ENCODE results near the gene REC114.
"Not testable (repeated sequence)": the region's sequence is repeated elsewhere in the genome, so short reads cannot be mapped to it uniquely, and the experiment has no call there.

REC114 gene, protein sequence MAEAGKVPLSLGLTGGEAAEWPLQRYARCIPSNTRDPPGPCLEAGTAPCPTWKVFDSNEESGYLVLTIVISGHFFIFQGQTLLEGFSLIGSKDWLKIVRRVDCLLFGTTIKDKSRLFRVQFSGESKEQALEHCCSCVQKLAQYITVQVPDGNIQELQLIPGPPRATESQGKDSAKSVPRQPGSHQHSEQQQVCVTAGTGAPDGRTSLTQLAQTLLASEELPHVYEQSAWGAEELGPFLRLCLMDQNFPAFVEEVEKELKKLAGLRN

DNA sequence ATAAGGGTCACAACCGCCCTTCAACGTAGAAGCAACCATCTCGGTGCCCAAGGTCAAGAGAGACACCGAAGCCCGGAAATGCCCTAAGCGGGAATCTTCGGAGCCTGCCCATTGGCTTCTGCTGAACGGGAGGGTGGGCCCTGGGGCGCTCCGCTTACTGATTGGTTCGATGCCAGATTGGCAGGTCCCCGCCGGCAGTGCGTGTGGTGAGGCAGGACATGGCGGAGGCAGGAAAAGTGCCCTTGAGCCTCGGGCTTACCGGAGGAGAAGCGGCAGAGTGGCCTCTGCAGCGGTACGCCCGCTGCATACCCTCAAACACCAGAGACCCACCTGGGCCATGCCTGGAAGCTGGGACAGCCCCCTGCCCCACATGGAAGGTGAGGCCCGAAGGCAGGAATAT, at the start of gene REC114:
REC114 (plus strand) TSS at position 197 of the 400 bp plus-strand sequence; CDS start at position 219, 22 bp downstream.
- DNase-seq (ENCODE audit: low read depth, low spot score), result no peak

DNA sequence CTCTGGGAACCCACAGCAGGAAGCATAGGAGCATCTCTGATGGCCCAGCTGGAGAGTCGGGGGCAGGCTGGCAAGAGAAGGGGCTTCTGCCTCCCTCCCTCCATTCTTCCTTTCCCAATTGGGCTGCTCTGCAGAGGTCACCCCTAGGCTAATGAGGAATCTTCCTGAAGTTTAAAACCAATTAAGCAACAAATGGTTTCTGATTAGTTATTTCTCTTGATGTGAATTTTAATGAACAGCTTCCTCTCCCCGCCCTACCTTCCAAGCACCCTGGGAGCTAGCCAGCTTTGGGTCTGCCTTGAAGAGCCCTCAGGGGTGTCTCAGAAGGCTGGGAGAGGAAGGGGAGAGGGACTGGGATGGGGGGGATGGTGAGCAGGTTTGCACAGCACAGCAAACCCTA, 49.6 kb upstream of the REC114 start:
- no peak for DNase-seq (ENCODE audit: low read depth, low spot score)

GRCh38 chr15:73394782-73395181, 48.2 kb upstream of the REC114 start:
- no peak for DNase-seq (ENCODE audit: low read depth, low spot score)

- no peak for DNase-seq (ENCODE audit: low read depth, low spot score)
These were observed 47.3 kb upstream of the REC114 start for GRCh38 chr15:73395671-73396070.

- DNase-seq (ENCODE audit: low read depth, low spot score), result no peak
These were observed 45.5 kb upstream of the REC114 start for GRCh38 chr15:73397461-73397860.

DNA sequence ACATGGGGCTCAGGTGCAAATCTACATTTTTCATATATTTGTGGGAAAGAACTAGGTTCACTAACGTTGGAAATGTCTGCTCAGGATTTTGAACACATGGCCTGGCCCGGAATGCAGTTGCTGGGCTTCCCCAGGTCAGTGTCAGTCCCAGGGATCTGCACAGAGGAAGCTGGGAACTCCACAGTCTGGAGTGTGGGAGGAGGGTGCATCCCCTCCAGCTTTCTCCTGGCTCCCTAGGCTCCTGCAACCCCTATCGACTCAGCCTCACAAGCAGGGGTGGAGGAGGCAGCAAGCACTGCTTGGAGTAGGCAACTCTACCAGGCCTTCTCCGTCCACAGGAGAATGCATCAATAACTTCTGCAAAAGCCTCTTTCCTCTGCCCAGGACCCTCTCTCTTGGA, 44.1 kb upstream of the REC114 start:
- DNase-seq (ENCODE audit: low read depth, low spot score), result no peak

DNA sequence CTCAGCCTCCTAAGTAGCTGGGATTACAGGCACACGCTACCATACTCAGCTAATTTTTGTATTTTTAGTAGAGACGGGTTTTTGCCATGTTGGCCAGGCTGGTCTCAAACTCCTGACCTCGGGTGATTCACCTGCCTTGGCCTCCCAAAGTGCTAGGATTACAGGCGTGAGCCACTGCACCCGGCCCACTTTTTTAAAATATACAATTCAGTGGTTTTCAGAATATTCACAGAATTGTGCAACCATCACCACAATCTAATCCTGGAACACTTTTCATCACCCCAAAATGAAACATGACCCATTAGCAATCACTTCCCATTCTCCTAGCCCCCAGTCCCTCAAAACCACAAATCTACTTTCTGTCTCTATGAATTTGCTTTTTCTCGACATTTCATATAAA, 42.7 kb upstream of the REC114 start:
- not testable (repeated sequence) for DNase-seq (ENCODE audit: low read depth, low spot score)

DNA sequence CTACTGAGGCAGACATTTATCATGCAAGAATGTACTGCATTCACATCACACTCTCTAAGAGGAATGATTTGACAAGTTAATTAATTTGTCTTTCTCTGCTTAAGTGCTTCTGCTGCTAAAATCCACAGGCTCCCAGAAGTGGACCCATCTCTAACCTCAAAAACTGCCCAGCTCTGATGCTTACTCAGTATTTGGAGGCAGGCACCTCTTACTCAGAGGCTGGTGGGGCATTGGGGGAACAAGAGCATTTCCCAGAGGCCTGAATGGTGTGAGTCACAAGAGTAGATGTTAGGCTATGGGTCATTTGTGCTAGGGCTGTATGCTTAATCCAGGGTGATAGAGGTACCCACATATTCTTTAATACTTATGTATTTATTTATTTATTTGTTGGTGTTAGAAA, 39.8 kb upstream of the REC114 start:
- no peak for DNase-seq (ENCODE audit: low read depth, low spot score)

DNA sequence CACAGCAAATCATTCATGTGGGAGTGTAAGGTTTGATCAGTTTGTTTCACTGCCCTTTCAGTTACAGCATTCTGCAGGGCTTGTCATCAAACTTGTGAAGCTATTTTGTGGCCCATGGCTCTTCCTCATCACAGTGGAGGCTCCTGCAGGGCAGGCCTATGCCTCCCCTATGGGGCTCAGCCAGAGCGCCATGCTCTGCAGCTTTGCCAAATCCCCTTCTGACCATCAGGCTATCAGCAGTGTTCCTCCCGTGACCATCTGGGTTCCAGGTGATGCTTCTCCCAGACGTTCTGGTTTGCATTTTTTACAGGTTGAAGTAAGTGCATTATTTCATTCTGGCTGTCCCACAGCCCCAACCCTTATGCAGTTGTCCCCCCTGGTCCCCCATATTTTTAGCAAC, 28.1 kb upstream of the REC114 start:
- DNase-seq (ENCODE audit: low read depth, low spot score), result no peak

DNA sequence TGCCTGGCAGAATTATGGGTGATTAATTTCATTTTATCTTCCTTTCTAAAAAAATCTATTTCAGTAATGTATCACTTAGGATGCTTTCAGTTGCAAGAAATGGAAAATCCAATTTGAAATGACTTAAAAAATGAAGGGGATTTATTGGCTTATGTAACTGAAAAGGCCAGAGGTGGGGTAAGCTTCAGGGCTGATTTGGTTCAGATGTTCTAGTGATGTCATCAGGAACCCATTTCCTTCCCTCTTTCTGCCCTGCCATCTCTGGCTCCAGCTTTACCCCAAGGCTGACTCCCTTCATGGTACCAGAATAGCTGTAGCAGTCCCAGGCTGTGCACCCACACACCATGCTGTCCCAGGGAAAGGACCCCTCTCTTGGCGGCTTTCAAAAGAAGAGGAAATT, 18.5 kb upstream of the REC114 start:
- no peak for DNase-seq (ENCODE audit: low read depth, low spot score)

DNA sequence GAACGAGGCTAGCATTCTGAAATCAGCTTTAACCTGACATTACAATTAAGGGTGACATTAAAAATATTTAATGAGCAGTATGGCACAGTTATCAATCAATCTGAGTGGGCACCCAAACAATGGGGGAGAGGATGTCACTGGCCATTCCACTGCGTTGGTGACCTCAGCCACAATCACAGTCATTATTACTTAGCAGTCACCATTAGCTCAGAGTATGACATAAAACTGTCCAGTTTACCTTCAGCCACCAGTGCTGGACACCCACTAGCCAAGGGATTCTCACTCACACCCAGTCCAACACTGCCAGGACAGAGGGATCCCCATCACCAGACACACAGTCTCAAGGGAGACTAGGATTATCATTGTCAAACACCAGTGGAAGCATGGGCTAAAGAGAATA, 17.5 kb upstream of the REC114 start:
- no peak for DNase-seq (ENCODE audit: low read depth, low spot score)

GRCh38 chr15:73426323-73426994, 16.5 kb upstream of the REC114 start:
- DNase-seq (ENCODE audit: low read depth, low spot score), result no peak

DNA sequence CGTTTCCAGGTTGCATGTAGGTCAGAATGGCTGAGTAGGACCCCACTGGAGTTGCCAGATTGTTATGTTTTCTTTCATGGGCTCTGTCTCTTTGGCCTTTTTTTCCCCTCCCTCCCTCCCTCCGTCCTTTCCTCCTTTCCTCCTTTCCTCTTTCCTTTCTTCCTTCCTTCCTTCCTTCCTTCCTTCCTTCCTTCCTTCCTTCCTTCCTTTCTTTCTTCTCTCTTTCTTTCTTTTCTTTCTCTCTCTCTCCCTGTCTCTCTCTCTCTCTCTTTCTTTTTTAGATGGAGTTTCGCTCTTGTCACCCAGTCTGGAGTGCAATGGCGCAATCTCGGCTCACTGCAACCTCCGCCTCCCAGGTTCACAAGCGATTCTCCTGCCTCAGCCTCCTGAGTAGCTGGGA, 11.6 kb upstream of the REC114 start:
- not testable (repeated sequence) for DNase-seq (ENCODE audit: low read depth, low spot score)

- DNase-seq (ENCODE audit: low read depth, low spot score), result no peak
These were observed 9.1 kb upstream of the REC114 start for GRCh38 chr15:73433873-73434272.

DNA sequence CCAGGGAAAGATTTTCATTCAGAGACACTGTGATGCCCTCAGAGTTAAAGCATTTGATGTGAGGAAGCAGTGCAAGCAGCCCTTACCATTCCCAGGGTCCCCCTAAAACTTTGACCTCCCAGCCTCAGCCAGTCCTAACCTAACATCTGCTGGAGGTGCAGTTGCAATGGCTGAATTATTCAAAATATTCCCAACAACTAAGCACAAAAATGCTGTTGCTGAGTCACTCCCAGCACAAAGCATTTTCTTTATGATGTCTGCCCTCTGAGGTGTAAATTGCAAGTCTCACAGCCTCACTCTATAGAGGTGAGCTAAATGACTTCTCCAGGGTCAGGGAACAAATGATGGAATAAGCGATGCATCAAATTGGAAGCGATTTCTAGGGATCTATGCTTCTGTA, 6.4 kb upstream of the REC114 start:
- no peak for DNase-seq (ENCODE audit: low read depth, low spot score)

DNA sequence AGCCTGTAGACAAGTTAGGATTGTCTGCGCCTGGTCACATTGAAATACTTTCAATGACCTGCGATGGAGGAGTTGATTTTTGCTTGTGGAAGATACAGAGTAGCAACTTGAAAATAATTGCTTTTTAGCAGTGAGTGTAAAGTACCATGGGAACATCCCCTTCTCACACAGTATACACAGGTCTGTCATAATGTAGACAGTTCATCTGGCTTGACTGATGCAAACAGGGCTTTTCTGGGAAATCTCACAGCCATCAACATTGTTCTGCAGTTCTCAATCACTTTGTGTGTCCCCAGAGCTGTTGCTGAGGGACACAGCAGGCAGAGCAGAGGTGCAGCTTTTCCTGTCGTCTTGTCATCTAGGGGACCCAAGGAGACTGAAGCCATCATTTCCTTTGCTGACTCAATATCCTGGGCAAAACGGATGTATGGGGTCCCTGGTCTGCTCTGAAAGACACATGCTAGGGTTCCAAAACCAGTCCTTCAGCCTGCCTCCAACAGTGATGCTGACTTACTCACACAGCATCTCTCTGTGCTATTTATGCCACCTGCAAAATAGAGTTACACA, 5.3 kb upstream of the REC114 start:
- DNase-seq (ENCODE audit: low read depth, low spot score), result no peak

DNA sequence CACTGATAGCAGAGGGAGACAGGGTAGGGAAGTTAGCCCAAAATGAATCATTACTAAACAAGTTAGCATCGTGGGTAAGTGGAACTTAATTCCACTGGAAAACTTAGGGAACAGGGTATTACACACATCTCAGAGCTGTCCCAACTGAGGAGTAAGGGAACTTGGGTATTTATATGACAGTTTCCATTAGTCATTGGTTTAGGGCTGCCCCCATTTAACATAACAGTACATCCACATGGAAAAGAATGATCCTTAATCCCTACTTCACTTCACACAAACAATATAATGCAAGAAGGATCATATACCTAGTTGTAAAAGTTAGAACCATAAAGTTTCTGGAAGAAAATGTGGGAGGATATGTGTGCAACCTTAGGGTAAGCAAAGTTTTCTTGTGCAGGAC, 4.3 kb upstream of the REC114 start:
- DNase-seq (ENCODE audit: low read depth, low spot score), result no peak

DNA sequence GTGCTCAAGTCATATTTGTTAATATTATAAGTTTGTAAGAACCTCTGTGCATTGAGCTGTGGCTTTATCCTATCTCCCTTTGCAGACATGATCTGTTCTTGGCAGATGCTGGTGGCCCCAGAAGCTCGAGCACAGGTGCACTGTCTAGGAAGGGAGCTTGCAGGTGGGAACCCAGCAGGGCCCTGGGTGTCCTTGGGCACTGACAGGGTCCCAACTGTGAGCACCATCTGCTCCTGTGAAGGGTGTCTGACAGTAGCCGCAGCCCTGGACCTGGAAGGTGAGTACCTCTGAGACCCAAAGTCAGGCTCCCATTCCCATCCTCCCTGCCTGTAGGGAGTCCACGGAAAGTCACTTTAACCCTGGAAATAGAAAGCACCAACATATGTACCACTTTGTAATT, 2.4 kb upstream of the REC114 start:
- no peak for DNase-seq (ENCODE audit: low read depth, low spot score)

- no peak for DNase-seq (ENCODE audit: low read depth, low spot score)
These were observed 543 bp upstream of the REC114 start for GRCh38 chr15:73442421-73442820.

DNA sequence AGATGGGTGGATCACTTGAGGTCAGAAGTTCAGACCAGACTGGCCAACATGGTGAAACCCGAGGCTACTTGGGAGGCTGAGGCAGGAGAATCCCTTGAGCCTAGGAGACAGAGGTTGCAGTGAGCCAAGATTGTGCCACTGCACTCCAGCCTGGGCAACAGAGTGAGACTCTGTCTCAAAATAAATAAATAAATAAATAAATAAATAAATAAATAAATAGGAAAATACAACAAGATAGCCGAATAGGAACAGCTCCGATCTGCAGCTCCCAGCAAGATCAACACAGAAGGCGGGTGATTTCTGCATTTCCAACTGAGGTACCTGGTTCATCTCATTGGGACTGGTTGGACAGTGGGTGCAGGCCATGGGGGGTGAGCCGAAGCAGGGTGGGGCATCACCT, 4.5 kb downstream of the REC114 start:
- not testable (repeated sequence) for DNase-seq (ENCODE audit: low read depth, low spot score)

DNA sequence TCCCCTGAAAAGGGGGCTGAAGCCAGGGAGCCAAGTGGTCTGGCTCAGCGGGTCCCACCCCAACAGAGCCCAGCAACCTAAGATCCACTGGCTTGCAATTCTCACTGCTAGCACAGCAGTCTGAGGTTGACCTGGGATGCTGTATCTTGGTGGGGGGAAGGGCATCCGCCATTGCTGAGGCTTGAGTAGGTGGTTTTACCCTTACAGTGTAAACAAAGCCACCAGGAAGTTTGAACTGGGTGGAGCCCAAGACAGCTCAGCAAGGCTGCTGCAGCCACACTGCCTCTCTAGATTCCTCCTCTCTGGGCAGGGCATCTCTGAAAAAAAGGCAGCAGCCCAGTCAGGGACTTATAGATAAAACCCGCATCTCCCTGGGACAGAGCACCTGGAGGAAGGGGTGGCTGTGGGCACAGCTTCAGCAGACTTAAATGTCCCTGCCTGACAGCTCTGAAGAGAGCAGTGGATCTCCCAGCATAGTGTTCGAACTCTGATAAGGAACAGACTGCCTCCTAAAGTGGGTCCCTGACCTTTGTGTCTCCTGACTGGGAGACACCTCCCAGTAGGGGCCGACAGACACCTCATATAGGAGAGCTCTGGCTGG, 5.3 kb downstream of the REC114 start:
- DNase-seq (ENCODE audit: low read depth, low spot score), result peak; percentile 40

DNA sequence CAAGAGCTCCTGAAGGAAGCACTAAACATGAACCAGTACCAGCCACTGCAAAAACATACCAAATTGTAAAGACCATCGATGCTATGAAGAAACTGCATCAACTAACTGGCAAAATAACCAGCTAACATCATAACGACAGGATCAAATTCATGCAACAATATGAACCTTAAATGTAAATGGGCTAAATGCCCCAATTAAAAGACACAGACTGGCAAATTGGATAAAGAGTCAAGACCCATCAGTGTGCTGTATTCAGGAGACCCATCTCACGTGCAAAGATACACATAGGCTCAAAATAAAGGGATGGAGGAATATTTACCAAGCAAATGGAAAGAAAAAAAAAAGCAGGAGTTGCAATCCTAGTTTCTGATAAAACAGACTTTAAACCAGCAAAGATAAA, 7.0 kb downstream of the REC114 start:
- not testable (repeated sequence) for DNase-seq (ENCODE audit: low read depth, low spot score)

- no peak for DNase-seq (ENCODE audit: low read depth, low spot score)
These were observed 11.1 kb downstream of the REC114 start for GRCh38 chr15:73454096-73454495.

Measured in ELF-1 (cell line).